WTC11 (cell line): ENCODE results near the gene SIN3B. TPM values are rescaled to one million over a fixed set of nuclear protein-coding genes. Genes with fewer than 3 reads are reported as not detected.
A peak's percentile ranks its signal among the peaks of the same experiment; 100 is the strongest.

Experiments used
- ATAC-seq: fragments of 200-7000 bp; cut with Tn5 transposase; 2 replicates; pipeline ENCODE4 v1.10.0; 2021; ENCODE audit warnings: mild to moderate bottlenecking, moderate library complexity
- CTCF ChIA-PET: fragments of 300-600 bp; sonication (Branson Sonifier 250); formaldehyde crosslinking; loops from one replicate; lab custom pipeline; 2021; ENCODE audit warnings: antibody characterized with exemption; lab: Charles Lee
- POLR2A ChIA-PET: fragments of 350-600 bp; sonication (Branson Sonifier 250); formaldehyde crosslinking; loops from one replicate; lab custom pipeline; 2021; ENCODE audit warnings: antibody characterized with exemption; lab: Charles Lee
- DNase-seq: peaks from one replicate; pipeline ENCODE4 v3.0.0; 2021; ENCODE audit warnings: low spot score
- H3K27ac Mint-ChIP-seq: 2 replicates; pipeline ENCODE4 v1.8.0; 2021; ENCODE audit warnings: mixed read lengths
- H3K27me3 Mint-ChIP-seq: 2 replicates; pipeline ENCODE4 v1.8.0; 2021; ENCODE audit warnings: low read depth, mild to moderate bottlenecking, moderate library complexity, mixed read lengths
- H3K36me3 Mint-ChIP-seq: 2 replicates; pipeline ENCODE4 v1.8.0; 2021; ENCODE audit warnings: mixed read lengths
- H3K4me1 Mint-ChIP-seq: 2 replicates; pipeline ENCODE4 v1.8.0; 2022; ENCODE audit warnings: mixed read lengths
- H3K4me3 Mint-ChIP-seq: 2 replicates; pipeline ENCODE4 v1.8.0; 2021; ENCODE audit warnings: mild to moderate bottlenecking, moderate library complexity, mixed read lengths
- H3K9me3 Mint-ChIP-seq: 2 replicates; pipeline ENCODE4 v1.8.0; 2021; ENCODE audit warnings: mixed read lengths
- NR2C2 ChIP-seq: sonication (generic); formaldehyde crosslinking; IDR thresholded peaks from 2 replicates; pipeline ENCODE4 v1.8.0; 2022; ENCODE audit warnings: mild to moderate bottlenecking, missing genetic modification reagents
- SOX15 ChIP-seq: fragments of 250-450 bp; sonication (Bioruptor Pico); IDR thresholded peaks from 2 replicates; pipeline ENCODE4 v1.9.0; 2021; ENCODE audit warnings: mild to moderate bottlenecking
- ZNF121 ChIP-seq: sonication (generic); formaldehyde crosslinking; IDR thresholded peaks from 2 replicates; pipeline ENCODE4 v1.8.0; 2023; ENCODE audit warnings: missing genetic modification reagents
- ZNF138 ChIP-seq: sonication (generic); formaldehyde crosslinking; conservative IDR thresholded peaks from 2 replicates; pipeline ENCODE4 v1.8.1; 2022; ENCODE audit warnings: mild to moderate bottlenecking, moderate library complexity, missing genetic modification reagents
- ZNF396 ChIP-seq: fragments of 250-450 bp; sonication (Bioruptor Pico); IDR thresholded peaks from 2 replicates; pipeline ENCODE4 v1.8.0; 2021; ENCODE audit warnings: mild to moderate bottlenecking, moderate library complexity, borderline replicate concordance
- total RNA-seq: library from RNA; stranded (reverse); gene quantifications from 3 replicates; pipeline ENCODE4 v1.2.3, GENCODE V29; 2021
- TF ChIP-seq, protein P1 (sequence below): sonication (generic); formaldehyde crosslinking; IDR thresholded peaks from 2 replicates; pipeline ENCODE4 v1.8.1; 2022; ENCODE audit warnings: low read depth, missing genetic modification reagents, borderline replicate concordance
- TF ChIP-seq, protein P2 (sequence below): sonication (generic); formaldehyde crosslinking; IDR thresholded peaks from 2 replicates; pipeline ENCODE4 v1.8.0; 2022; ENCODE audit warnings: mild to moderate bottlenecking, missing genetic modification reagents
- TF ChIP-seq, protein P3 (sequence below): sonication (generic); formaldehyde crosslinking; IDR thresholded peaks from 2 replicates; pipeline ENCODE4 v1.8.1; 2022; ENCODE audit warnings: missing genetic modification reagents, borderline replicate concordance
- TF ChIP-seq, protein P4 (sequence below): sonication (generic); formaldehyde crosslinking; IDR thresholded peaks from 2 replicates; pipeline ENCODE4 v1.8.0; 2022; ENCODE audit warnings: mild to moderate bottlenecking, missing genetic modification reagents
- TF ChIP-seq, protein P5 (sequence below): fragments of 250-450 bp; sonication (Bioruptor Pico); IDR thresholded peaks from 2 replicates; pipeline ENCODE4 v1.9.0; 2021; ENCODE audit warnings: mild to moderate bottlenecking
- TF ChIP-seq, protein P6 (sequence below): sonication (generic); formaldehyde crosslinking; IDR thresholded peaks from 2 replicates; pipeline ENCODE4 v1.8.0; 2023; ENCODE audit warnings: mild to moderate bottlenecking, missing genetic modification reagents
- TF ChIP-seq, protein P7 (sequence below): fragments of 250-450 bp; sonication (Bioruptor Pico); IDR thresholded peaks from 2 replicates; pipeline ENCODE4 v1.9.0; 2021; ENCODE audit warnings: moderate library complexity, mild to moderate bottlenecking, inconsistent platforms, borderline replicate concordance

Gene SIN3B
- total RNA-seq, 1 experiment from 2014 or later = 87.7 TPM

DNA sequence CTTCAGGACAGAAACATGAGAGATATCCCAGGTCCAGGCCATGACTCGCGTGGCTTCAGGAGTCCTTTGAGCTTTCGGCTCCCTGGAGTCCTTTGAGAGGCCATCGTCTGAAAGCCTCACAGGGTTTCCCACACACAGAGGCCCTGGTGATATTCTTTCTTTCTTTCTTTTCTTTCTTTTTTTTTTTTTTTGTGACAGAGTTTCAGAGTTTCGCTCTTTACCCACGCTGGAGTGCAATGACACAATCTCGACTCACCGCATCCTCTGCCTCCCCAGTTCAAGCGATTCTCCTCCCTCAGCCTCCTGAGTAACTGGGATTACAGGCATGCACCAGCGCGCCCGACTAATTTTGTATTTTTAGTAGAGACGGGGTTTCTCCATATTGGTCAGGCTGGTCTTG, 5.5 kb downstream of the SIN3B start:
- 0 out of 2 replicates have a peak overlapping the region, but pooled peaks have one; percentile 63 for H3K27ac Mint-ChIP-seq
- ATAC-seq (no peak), DNase-seq (no peak)
- H3K27me3 Mint-ChIP-seq = no peaks in the 10 kb centered on the region
- ChIA-PET POLR2A (no interaction called here), CTCF (no interaction called here)
- TF ChIP-seq ZNF121 (CRISPR knock-in tag) = no peak
- TF ChIP-seq, protein P1, sequence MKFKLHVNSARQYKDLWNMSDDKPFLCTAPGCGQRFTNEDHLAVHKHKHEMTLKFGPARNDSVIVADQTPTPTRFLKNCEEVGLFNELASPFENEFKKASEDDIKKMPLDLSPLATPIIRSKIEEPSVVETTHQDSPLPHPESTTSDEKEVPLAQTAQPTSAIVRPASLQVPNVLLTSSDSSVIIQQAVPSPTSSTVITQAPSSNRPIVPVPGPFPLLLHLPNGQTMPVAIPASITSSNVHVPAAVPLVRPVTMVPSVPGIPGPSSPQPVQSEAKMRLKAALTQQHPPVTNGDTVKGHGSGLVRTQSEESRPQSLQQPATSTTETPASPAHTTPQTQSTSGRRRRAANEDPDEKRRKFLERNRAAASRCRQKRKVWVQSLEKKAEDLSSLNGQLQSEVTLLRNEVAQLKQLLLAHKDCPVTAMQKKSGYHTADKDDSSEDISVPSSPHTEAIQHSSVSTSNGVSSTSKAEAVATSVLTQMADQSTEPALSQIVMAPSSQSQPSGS = no peak
- TF ChIP-seq NR2C2 (CRISPR knock-in tag) = no peak
- TF ChIP-seq, protein P2, sequence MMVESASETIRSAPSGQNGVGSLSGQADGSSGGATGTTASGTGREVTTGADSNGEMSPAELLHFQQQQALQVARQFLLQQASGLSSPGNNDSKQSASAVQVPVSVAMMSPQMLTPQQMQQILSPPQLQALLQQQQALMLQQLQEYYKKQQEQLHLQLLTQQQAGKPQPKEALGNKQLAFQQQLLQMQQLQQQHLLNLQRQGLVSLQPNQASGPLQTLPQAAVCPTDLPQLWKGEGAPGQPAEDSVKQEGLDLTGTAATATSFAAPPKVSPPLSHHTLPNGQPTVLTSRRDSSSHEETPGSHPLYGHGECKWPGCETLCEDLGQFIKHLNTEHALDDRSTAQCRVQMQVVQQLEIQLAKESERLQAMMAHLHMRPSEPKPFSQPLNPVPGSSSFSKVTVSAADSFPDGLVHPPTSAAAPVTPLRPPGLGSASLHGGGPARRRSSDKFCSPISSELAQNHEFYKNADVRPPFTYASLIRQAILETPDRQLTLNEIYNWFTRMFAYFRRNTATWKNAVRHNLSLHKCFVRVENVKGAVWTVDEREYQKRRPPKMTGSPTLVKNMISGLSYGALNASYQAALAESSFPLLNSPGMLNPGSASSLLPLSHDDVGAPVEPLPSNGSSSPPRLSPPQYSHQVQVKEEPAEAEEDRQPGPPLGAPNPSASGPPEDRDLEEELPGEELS (CRISPR knock-in tag) = no peak
- TF ChIP-seq, protein P3, sequence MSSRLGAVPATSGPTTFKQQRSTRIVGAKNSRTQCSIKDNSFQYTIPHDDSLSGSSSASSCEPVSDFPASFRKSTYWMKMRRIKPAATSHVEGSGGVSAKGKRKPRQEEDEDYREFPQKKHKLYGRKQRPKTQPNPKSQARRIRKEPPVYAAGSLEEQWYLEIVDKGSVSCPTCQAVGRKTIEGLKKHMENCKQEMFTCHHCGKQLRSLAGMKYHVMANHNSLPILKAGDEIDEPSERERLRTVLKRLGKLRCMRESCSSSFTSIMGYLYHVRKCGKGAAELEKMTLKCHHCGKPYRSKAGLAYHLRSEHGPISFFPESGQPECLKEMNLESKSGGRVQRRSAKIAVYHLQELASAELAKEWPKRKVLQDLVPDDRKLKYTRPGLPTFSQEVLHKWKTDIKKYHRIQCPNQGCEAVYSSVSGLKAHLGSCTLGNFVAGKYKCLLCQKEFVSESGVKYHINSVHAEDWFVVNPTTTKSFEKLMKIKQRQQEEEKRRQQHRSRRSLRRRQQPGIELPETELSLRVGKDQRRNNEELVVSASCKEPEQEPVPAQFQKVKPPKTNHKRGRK (CRISPR knock-in tag) = no peak
- no peak for TF ChIP-seq SOX15
- TF ChIP-seq ZNF396 = no peak
- TF ChIP-seq, protein P4, sequence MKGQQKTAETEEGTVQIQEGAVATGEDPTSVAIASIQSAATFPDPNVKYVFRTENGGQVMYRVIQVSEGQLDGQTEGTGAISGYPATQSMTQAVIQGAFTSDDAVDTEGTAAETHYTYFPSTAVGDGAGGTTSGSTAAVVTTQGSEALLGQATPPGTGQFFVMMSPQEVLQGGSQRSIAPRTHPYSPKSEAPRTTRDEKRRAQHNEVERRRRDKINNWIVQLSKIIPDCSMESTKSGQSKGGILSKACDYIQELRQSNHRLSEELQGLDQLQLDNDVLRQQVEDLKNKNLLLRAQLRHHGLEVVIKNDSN = no peak
- TF ChIP-seq ZNF138 (CRISPR knock-in tag) = no peak
- TF ChIP-seq, protein P5, sequence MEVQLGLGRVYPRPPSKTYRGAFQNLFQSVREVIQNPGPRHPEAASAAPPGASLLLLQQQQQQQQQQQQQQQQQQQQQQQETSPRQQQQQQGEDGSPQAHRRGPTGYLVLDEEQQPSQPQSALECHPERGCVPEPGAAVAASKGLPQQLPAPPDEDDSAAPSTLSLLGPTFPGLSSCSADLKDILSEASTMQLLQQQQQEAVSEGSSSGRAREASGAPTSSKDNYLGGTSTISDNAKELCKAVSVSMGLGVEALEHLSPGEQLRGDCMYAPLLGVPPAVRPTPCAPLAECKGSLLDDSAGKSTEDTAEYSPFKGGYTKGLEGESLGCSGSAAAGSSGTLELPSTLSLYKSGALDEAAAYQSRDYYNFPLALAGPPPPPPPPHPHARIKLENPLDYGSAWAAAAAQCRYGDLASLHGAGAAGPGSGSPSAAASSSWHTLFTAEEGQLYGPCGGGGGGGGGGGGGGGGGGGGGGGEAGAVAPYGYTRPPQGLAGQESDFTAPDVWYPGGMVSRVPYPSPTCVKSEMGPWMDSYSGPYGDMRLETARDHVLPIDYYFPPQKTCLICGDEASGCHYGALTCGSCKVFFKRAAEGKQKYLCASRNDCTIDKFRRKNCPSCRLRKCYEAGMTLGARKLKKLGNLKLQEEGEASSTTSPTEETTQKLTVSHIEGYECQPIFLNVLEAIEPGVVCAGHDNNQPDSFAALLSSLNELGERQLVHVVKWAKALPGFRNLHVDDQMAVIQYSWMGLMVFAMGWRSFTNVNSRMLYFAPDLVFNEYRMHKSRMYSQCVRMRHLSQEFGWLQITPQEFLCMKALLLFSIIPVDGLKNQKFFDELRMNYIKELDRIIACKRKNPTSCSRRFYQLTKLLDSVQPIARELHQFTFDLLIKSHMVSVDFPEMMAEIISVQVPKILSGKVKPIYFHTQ (CRISPR knock-in tag) = no peak
- TF ChIP-seq, protein P6, sequence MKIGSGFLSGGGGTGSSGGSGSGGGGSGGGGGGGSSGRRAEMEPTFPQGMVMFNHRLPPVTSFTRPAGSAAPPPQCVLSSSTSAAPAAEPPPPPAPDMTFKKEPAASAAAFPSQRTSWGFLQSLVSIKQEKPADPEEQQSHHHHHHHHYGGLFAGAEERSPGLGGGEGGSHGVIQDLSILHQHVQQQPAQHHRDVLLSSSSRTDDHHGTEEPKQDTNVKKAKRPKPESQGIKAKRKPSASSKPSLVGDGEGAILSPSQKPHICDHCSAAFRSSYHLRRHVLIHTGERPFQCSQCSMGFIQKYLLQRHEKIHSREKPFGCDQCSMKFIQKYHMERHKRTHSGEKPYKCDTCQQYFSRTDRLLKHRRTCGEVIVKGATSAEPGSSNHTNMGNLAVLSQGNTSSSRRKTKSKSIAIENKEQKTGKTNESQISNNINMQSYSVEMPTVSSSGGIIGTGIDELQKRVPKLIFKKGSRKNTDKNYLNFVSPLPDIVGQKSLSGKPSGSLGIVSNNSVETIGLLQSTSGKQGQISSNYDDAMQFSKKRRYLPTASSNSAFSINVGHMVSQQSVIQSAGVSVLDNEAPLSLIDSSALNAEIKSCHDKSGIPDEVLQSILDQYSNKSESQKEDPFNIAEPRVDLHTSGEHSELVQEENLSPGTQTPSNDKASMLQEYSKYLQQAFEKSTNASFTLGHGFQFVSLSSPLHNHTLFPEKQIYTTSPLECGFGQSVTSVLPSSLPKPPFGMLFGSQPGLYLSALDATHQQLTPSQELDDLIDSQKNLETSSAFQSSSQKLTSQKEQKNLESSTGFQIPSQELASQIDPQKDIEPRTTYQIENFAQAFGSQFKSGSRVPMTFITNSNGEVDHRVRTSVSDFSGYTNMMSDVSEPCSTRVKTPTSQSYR (CRISPR knock-in tag) = no peak
- TF ChIP-seq, protein P7, sequence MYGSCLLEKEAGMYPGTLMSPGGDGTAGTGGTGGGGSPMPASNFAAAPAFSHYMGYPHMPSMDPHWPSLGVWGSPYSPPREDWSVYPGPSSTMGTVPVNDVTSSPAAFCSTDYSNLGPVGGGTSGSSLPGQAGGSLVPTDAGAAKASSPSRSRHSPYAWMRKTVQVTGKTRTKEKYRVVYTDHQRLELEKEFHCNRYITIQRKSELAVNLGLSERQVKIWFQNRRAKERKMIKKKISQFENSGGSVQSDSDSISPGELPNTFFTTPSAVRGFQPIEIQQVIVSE = no peak
- no peaks in the 10 kb centered on the region for H3K9me3 Mint-ChIP-seq
- H3K4me3 Mint-ChIP-seq = no peak overlapping the region
- peaks cover 54% of the 10 kb centered on the region for H3K36me3 Mint-ChIP-seq
- peaks cover 15% of the 10 kb centered on the region for H3K4me1 Mint-ChIP-seq
